ENCODE measurements around the gene SLC6A11.

The SLC6A11 gene

GRCh38 chr3:10985181-10985580 lies 169.2 kb downstream of the SLC6A11 start:
- no peak for DNase-seq

- DNase-seq = no peak
These were observed 170.6 kb downstream of the SLC6A11 start for GRCh38 chr3:10986592-10986991.

- DNase-seq = no peak
These were observed 172.1 kb downstream of the SLC6A11 start for GRCh38 chr3:10988001-10988665.

- no peak for DNase-seq
These were observed 173.0 kb downstream of the SLC6A11 start for GRCh38 chr3:10988991-10989484.
